H1 (cell line): Measurements from ENCODE around the gene SLC27A1. TPM values are rescaled to one million over a fixed set of nuclear protein-coding genes. Genes with fewer than 3 reads are reported as not detected.

Experiments used
- BCL11A ChIP-seq, 2 experiments: IDR thresholded peaks; one replicate each; pipeline ENCODE4 v1.6.1; 2011; ENCODE audit warnings: low read depth in 2 of 2, low read length in 2 of 2, mild to moderate bottlenecking in 2 of 2
- CHD7 ChIP-seq: fragments of 300-600 bp; sonication (generic); IDR thresholded peaks from 2 replicates; pipeline ENCODE4 v1.7.1; 2012; ENCODE audit warnings: low read length, moderate library complexity, mild to moderate bottlenecking, inconsistent platforms; ENCODE audit not compliant: insufficient replicate concordance
- POLR2A ChIP-seq, 2 experiments: IDR thresholded peaks; 1 replicate in 1 of 2; 2 replicates in 1 of 2; pipeline ENCODE4 v1.6.1; 2011; ENCODE audit warnings: low read depth in 2 of 2, low read length in 2 of 2, mild to moderate bottlenecking in 2 of 2; ENCODE audit errors: control extremely low read depth in 1 of 2
- TEAD4 ChIP-seq: IDR thresholded peaks from 2 replicates; pipeline ENCODE4 v1.6.1; 2012; ENCODE audit warnings: low read depth, low read length, inconsistent platforms, mixed read lengths
- USF2 ChIP-seq: IDR thresholded peaks from 2 replicates; pipeline ENCODE4 v1.6.1; 2011; ENCODE audit warnings: low read length, improper control_type of control experiment
- polyA plus RNA-seq, 7 experiments: library from polyadenylated mRNA; depleted of rRNA in 3 of 7; stranded (reverse) in 5 of 7; unstranded in 2 of 7; fragments of >200 nt in 5 of 7; fragments of 200-250 nt in 2 of 7; gene quantifications; 1 replicate in 5 of 7; 2 replicates in 1 of 7; 4 replicates in 1 of 7; pipeline versions ENCODE4 v1.2.1 to v1.2.3, GENCODE V29; 2011 to 2013; ENCODE audit warnings: missing spikeins in 2 of 7, mixed read lengths in 2 of 7
- total RNA-seq: library from RNA; stranded (reverse); fragmentation: NEBNext Ultra II Directional; extraction: Animal tissue kit (Norgen Biotek cat#: 25700); gene quantifications from 2 replicates; pipeline ENCODE4 v1.2.1, GENCODE V29; 2021

The SLC27A1 gene
- total and polyA plus RNA-seq, 2 of the 8 experiments (the other 6 are each of a cell fraction or from before 2014, with no cell fraction given): 7.5 to 9.1 TPM

- TF ChIP-seq POLR2A (IDR thresholded peaks at IDR 0.05; ENCODE audit: control extremely low read depth in 1 of 2, low read depth in 2 of 2, low read length in 2 of 2) (no peak), BCL11A (IDR thresholded peaks at IDR 0.05; ENCODE audit: low read depth in 2 of 2, low read length in 2 of 2) (no peak), USF2 (no peak), CHD7 (no peak), TEAD4 (no peak)
These were observed 9.7 kb upstream of the SLC27A1 start, which contains the start of gene NXNL1 (continued) for GRCh38 chr19:17460372-17461230.
